Measurements from ENCODE around the gene MYOM3. TPM values are rescaled to one million over a fixed set of nuclear protein-coding genes. Genes with fewer than 3 reads are reported as not detected.
A peak's percentile ranks its signal among the peaks of the same experiment; 100 is the strongest.

MYOM3 gene
- total and polyA plus RNA-seq, 2 of the 13 experiments (the other 11 are each of a cell fraction or from before 2014, with no cell fraction given) = 5.8 to 15.3 TPM

- TF ChIP-seq HNRNPK (IDR thresholded peaks at IDR 0.05; ENCODE audit: low read depth, low read length, poor library complexity, severe bottlenecking) (peak; percentile 70), ZNF646 (CRISPR knock-in tag; IDR thresholded peaks at IDR 0.05) (no peak), PCBP1 (IDR thresholded peaks at IDR 0.05; ENCODE audit: borderline replicate concordance, low read depth, low read length) (0 out of 2 replicates have a peak, but pooled peaks have one; percentile 38)
- Histone ChIP-seq H3K27me3 (ENCODE audit: control insufficient read depth in 1 of 2, insufficient read depth in 2 of 2, low read length in 2 of 2) (no peaks in the 10 kb centered on the region), H3K4me3 (replicated peaks in 1 of 3; ENCODE audit: insufficient read depth in 1 of 3, low read depth in 2 of 3, low read length in 3 of 3) (no peak overlapping the region), H3K4me2 (ENCODE audit: low read depth, low read length) (no peak overlapping the region), H2AFZ (ENCODE audit: low read length) (no peak overlapping the region), H3K9ac (ENCODE audit: insufficient read depth, low read depth, low read length) (no peak overlapping the region), H4K20me1 (ENCODE audit: insufficient read depth, low read length) (no peaks in the 10 kb centered on the region), H3K4me1 (ENCODE audit: insufficient read depth, low read length) (peaks cover 83% of the 10 kb centered on the region), H3K79me2 (ENCODE audit: insufficient read depth, low read length) (no peaks in the 10 kb centered on the region), H3K27ac (ENCODE audit: extremely low read length, insufficient read depth, low read length) (no peak overlapping the region), H3K36me3 (replicated peaks in 1 of 2; ENCODE audit: control insufficient read depth in 1 of 2, insufficient read depth in 2 of 2, low read length in 2 of 2) (no peaks in the 10 kb centered on the region), H3K9me3 (ENCODE audit: low read length) (no peaks in the 10 kb centered on the region)
- ATAC-seq (no peak), FAIRE-seq (no peak), DNase-seq (ENCODE audit: low spot score) (no peak)
- intact Hi-C loops (cut with micrococcal nuclease; ENCODE audit: unreplicated experiment) (no loop called here), in situ Hi-C loops (cut with HindIII; ENCODE audit: extremely low pct_ligation_motif_present, low pct_unique_long_range_greater_than_20kb) (no loop called here)
- CTCF ChIA-PET (ENCODE audit: low intra/inter-chr PET ratio, low total read pairs) = no interaction called here
- POLR2A ChIA-PET = interaction anchor here (2.9 to 5.0 kb wide), 2 partner anchors 8 to 11 kb away, joined by 11 to 42 read pairs; no protein-coding TSS in a partner anchor
- 83% methylated on average over 5 of the region's 5 CpGs for WGBS (ENCODE audit: low lambda C conversion rate)
- no TSS peak for BruUV-seq (replicated peaks)
Measured at GRCh38 chr1:24010650-24011049, 101.3 kb downstream of the MYOM3 start.

All from HepG2 (cell line).